NB4 (cell line): ENCODE results near the gene SFTPB.

Experiments used
- DNase-seq: peaks from one replicate; pipeline ENCODE4 v3.0.0; 2010; ENCODE audit warnings: low read depth
- H3K4me3 ChIP-seq: one replicate; pipeline ENCODE4 v1.5.1; 2011; ENCODE audit warnings: mild to moderate bottlenecking, low read depth, low read length, moderate library complexity
- MYC ChIP-seq: IDR thresholded peaks from 2 replicates; pipeline ENCODE4 v1.6.1; 2011; ENCODE audit warnings: low read depth, low read length
- POLR2A ChIP-seq: IDR thresholded peaks from 2 replicates; pipeline ENCODE4 v1.6.1; 2011; ENCODE audit warnings: mild to moderate bottlenecking; ENCODE audit not compliant: insufficient read length; ENCODE audit errors: extremely low read depth
- TF ChIP-seq, protein P1 (sequence below): IDR thresholded peaks from one replicate; pipeline ENCODE4 v1.5.1; 2012; ENCODE audit warnings: low read depth, low read length
- TF ChIP-seq, protein P2 (sequence below): IDR thresholded peaks from 2 replicates; pipeline ENCODE4 v1.6.1; 2011; ENCODE audit warnings: low read depth, low read length

Gene SFTPB

DNA sequence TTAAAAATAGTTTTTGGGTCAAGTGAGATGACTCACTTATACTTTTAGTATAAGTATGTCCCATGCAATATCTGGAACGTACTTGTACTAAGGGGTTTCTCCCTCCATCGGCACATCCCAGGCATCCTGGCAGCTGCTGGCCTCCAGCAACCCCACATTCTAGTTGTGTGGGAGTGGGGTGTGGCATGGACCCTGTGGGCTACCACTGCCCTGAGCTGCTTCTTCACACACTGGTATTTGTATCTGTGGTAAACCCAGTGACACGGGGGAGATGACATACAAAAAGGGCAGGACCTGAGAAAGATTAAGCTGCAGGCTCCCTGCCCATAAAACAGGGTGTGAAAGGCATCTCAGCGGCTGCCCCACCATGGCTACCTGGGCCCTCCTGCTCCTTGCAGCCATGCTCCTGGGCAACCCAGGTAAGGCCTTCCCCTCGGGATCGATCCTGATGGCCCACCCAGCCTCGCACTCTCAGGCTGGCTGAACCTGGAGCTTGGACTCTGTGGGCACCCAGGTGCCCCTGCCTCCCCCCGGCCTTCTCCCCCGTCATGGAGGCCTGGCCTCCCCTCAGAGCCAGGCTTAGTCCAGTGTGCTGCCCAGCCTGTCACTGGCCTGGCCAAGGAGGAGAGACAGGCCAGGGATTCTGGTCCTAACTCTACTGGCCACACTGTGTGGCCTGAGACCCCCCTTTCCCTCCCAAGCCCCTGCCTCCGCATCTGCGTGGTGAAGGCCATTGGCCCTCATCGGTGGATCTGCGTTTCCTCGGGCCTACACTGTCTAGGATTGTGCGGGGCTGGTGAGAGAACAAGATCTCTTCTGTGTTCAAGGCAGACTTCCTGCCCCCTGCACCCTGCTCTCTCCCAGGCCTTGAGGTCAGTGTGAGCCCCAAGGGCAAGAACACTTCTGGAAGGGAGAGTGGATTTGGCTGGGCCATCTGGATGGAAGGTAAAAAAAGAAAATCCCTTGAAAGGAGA lies 26.3 kb upstream of the SFTPB start, which contains the start of gene GNLY:
Gene GNLY (plus strand): TSS at position 307 of the 974 bp plus-strand sequence. CDS start 61 bp downstream, at position 368.
- DNase-seq, result peak; percentile 40
- TF ChIP-seq, protein P1, sequence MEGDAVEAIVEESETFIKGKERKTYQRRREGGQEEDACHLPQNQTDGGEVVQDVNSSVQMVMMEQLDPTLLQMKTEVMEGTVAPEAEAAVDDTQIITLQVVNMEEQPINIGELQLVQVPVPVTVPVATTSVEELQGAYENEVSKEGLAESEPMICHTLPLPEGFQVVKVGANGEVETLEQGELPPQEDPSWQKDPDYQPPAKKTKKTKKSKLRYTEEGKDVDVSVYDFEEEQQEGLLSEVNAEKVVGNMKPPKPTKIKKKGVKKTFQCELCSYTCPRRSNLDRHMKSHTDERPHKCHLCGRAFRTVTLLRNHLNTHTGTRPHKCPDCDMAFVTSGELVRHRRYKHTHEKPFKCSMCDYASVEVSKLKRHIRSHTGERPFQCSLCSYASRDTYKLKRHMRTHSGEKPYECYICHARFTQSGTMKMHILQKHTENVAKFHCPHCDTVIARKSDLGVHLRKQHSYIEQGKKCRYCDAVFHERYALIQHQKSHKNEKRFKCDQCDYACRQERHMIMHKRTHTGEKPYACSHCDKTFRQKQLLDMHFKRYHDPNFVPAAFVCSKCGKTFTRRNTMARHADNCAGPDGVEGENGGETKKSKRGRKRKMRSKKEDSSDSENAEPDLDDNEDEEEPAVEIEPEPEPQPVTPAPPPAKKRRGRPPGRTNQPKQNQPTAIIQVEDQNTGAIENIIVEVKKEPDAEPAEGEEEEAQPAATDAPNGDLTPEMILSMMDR, result no peak
- TF ChIP-seq MYC (no peak), POLR2A (no peak)
- TF ChIP-seq, protein P2, sequence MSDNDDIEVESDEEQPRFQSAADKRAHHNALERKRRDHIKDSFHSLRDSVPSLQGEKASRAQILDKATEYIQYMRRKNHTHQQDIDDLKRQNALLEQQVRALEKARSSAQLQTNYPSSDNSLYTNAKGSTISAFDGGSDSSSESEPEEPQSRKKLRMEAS, result no peak
- H3K4me3 ChIP-seq, result no peak within 1 kb of the TSS

DNA sequence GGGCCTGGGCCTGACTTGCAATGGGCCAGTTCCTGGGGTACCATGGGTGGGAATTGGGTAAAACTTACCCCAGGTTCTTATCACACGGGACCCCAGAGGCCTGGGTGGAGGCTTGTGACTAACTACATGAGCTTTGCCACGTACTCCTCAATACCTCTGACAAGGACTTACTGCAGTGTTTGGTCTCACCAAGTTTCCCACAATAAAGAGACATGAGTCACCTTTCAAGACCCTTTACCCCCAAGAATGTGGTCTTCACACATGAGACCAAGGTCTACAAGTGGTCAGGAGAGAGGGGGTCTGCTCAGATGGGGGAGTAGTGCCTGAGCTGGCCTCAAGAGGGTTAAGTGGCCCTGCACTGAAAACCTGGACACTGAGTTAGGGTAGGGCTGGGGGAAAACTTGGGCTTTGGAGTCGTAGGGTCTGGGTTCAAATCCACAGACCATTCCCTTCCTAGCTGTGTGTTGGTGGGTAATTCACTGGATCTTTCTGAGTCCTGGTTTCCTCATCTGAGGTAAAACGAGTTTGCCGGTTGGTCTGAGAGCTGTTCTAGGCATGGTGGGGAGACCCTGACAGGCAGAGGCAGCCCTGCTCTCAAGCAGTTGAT lies 24.1 kb upstream of the SFTPB start:
- no peak overlapping the region for H3K4me3 ChIP-seq
- TF ChIP-seq, protein P2, result no peak
- TF ChIP-seq, protein P1, result no peak
- TF ChIP-seq POLR2A, result no peak
- no peak for TF ChIP-seq MYC
- DNase-seq, result no peak

DNA sequence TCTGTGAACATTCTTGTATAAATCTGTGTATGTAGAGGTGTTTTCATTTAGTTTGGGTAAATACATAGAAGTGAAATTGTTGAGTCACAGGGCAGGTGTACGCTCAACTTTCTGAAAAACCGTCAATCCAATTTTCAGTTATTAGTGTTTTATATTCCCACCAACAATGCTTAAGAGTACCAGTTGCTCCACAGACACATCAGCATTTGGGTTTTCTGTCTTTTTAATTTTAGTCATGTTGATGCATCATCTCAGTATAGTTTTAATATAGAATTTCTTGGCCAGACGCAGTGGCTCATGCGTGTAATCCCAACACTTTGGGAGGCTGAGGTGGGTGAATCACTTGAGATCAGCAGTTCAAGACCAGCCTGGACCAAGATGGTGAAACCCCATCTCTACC lies 22.9 kb upstream of the SFTPB start:
- no peak for TF ChIP-seq POLR2A
- TF ChIP-seq, protein P1, result no peak
- TF ChIP-seq, protein P2, result no peak
- no peak for TF ChIP-seq MYC
- no peak for DNase-seq
- H3K4me3 ChIP-seq, result no peak overlapping the region

DNA sequence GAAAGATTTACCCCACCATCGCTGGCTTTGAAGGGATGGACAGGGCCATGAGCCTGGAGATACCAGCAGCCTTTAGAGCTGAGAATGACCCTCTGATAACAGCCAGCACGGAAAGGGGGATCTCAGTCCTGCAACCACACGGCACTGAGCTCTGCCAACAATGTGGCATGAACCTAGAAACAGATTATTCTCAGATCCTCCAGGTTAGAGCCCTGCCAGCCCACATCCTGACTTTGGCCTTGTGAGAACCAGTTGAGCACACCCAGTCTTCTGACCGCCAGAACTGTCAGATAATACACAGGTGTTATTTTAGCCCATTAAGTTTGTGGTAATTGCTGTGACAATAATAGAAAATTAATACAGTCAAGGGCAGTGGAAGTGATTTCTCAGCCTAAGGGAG lies 16.8 kb upstream of the SFTPB start:
- DNase-seq, result no peak
- TF ChIP-seq, protein P2, result no peak
- TF ChIP-seq, protein P1, result no peak
- TF ChIP-seq MYC (no peak), POLR2A (no peak)
- no peak overlapping the region for H3K4me3 ChIP-seq

DNA sequence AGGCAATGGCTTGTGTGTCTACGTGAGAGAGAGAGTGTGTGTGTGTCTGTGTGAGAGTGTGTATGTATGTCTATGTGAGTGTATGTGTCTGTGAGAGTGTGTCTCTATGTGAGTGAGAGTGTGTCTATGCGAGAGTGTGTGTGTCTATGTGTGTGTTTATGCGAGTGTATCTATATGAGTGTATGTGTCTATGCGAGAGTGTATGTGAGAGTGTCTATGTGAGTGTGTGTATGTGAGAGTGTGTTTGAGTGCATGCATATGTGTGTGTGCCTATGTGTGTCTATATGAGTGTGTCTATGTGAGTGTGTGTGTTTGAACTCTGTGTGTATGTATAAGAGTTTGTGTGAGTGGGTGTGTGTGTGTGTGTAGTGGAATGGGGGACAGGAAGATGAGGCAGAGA lies 16.4 kb upstream of the SFTPB start:
- TF ChIP-seq, protein P1, result no peak
- TF ChIP-seq MYC (no peak), POLR2A (no peak)
- TF ChIP-seq, protein P2, result no peak
- DNase-seq, result no peak
- H3K4me3 ChIP-seq, result no peak overlapping the region
